RPMI8226 (cell line): ENCODE measurements around the gene COL23A1.
A peak's percentile ranks its signal among the peaks of the same experiment; 100 is the strongest.
"Not testable (repeated sequence)": the region's sequence is repeated elsewhere in the genome, so short reads cannot be mapped to it uniquely, and the experiment has no call there.

ENCODE experiments used
- DNase-seq: peaks from one replicate; pipeline ENCODE4 v3.0.0-alpha.2; 2015

The COL23A1 gene

GRCh38 chr5:178249191-178249989 lies 340.8 kb downstream of the COL23A1 start:
- DNase-seq = peak; percentile 59

DNA sequence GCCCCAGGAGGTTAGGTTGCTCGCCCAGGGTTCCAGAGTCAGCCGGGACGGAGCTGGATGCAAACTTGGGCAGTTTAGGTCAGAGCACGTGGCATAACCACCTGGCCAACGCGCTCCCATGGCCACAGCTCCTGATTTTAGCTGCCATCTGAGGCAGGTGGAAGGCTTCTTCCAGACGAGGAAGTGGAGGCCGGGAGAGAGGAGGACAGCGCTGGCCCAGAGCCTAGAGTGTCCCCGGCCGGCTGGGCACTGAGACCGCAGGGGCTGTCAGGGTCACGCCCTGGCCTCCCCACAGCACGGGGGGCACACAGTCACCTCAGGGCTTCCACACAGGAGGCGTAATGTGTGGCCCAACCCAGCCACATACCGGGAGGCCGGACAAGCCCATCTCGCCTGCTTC lies 341.4 kb downstream of the COL23A1 start:
- no peak for DNase-seq

DNA sequence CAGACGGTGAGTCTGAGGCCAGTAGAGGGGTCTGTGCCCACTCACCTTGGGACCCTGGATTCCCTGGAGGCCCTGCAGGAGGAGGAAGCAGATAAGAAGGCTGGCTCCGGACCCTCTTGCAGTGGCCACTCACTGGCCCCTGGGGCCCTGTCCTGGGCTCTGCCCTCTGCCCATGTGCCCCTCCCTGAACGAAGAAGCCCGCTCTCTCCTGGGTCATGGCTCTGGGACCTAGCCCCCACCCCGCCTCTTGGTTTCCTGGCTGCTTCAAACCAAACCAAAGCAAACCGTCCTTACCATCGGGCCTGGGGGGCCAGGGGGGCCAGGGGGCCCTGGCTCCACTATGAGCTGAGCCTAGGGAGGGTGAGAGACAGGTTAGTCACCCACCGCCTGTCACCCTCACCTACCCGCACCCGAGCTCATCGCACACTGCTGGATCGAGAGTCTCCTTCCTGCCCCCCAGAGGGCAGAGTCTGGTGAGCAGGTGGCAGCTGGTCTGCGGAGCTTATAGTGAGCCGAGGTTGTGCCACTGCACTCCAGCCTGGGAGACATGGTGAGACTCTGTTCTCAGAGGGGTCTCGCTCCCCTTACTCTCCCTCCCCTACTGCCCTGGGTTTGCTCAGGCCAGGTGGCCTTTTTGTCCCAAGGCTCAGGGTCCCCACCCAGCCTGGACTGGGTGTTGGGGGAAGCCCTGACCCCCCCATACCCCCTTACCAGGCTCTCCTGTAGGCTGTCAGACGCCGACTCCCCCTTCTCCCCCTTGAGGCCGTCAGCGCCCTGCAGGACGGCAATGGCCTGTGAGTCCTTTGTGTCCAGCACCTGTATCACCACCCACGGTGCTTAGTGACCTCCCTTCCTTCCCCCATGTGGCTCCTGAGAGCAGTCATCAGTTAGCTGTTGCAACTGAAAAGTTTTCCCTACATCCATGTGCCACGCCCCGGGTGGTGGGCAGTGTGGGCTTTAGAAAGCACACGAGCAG lies 342.4 kb downstream of the COL23A1 start:
- DNase-seq = no peak

DNA sequence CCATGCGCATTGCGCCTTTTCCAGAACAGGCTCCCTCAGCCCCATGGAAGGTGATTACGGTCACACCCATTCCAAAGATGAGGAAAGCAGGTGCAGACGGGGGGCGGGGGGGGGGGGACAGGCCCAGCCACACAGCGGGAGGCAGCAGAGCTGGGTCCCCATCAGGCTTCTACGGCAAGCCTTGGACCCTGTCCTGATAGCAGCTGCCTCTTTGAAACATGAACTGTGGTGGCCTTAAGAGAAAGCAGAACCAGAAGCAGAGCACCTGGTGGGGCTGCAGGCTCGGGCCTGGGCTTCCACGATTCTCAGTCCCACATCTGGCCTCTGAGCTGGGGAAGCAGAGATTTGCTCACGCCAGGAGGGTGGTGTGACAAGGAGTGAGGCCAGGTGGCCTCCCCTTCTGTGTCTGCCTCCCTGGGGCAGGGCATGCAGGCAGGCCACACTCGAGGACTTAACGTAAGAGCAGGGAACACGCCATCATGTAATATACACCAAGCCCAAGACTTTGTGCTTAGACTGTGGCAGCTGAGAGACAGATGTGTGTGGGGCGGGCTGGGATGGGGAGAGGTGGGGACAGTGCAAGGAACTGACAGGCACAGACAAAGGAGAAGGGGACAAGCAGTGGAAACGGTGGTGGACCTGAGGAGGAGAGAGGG lies 343.4 kb downstream of the COL23A1 start:
- DNase-seq = peak; percentile 61

- DNase-seq = no peak
Measured at GRCh38 chr5:178245389-178245788, 344.8 kb downstream of the COL23A1 start.

DNA sequence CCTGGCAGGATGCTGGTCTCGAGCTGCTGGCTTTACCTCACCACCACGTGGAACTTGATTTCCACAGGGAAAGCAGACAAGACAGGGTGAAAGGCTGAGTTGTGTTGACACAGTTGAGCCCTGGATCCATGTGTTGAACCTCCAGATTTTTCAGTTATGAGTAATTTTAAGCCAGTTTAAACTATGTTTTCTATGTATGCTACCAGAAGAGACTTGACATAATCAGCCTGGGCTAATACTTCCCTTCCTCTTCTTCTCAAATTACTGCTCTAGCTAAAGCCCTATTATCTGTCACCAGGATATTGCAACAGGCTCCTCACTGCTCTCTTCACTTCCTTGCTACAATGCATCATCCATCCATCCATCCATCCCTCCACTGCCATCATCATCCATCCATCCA lies 345.6 kb downstream of the COL23A1 start:
- no peak for DNase-seq

DNA sequence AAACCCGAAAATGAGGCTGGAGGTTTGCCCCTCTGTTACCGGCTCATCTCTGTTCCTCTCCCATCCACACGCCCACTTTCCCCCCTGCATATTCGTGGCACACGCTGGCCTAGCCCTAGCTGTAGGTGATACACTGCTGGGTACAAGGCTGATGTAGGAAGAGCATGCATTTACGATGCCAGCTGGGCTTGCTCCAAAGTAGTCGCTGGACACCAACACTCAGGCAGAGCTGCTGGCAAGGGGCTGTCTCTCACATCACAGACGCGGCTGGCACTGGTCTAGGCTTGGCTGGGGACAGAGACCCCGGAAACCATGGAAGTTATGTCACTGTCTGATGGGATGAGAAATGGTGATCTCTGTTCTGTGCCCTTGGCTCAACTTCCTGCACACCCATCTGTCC lies 347.8 kb downstream of the COL23A1 start:
- DNase-seq = no peak

- no peak for DNase-seq
Measured at GRCh38 chr5:178241688-178242231, 348.4 kb downstream of the COL23A1 start.

DNA sequence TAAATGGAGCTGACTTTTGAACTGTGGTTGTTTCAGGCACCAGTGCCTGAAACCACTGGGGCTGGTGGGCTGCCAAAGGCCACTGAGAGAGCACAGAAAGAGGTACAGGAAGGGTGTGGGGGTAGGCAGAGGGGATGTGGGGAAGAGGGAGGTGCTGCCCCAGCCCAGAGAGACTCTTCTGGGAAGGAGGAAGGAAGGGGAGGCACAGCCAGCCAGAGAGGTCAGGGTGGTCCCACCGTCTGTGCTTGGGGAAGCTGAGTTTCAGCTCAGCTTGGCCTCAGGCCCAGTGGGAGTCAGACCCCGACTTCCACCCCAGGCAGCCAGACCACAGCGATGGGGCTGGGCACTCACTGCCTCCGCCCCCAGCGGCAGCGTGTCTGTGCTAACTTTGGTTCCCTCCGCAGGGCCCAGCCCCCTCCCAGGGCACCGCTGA lies 348.9 kb downstream of the COL23A1 start:
- no peak for DNase-seq

GRCh38 chr5:178240766-178241165 lies 349.4 kb downstream of the COL23A1 start:
- no peak for DNase-seq

DNA sequence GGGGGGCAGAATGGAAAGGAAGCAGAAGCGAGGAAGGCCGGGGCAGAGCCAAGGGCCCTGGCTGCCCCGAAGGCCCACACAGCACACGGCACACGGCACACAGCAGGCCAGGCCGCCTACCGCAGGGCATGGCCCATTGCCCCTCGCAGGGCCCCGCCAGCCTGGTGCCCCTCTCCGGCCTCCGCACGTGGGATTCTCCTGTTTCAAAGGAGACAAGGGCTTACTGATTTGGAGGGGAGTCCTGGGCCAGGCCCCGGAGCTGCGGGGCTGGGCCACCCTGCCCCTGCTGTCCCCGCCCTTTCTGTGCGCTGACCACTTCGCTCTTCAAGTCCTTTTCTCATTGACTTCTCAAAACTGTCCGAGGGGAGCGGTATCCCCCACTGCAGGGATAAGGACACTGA lies 349.9 kb downstream of the COL23A1 start:
- no peak for DNase-seq

GRCh38 chr5:178239626-178240301 lies 350.4 kb downstream of the COL23A1 start:
- DNase-seq = not testable (repeated sequence)

GRCh38 chr5:178238711-178239592 lies 351.2 kb downstream of the COL23A1 start:
- no peak for DNase-seq

DNA sequence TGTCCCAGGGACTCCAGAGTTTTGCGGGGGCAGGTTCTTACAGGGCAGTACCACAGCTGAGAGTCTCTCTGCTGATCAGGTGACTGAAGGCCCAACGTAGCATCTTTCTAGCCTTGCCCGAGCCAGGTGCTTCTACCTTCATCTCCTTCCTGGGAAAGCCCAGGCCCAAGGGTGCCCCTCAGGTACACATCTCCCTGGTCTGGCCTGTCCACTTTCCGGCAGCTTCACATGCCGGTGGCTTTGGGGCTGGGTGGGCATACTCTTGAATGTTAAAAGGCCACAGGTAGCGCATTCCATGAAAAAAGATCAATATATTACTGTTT lies 351.9 kb downstream of the COL23A1 start:
- DNase-seq = no peak

DNA sequence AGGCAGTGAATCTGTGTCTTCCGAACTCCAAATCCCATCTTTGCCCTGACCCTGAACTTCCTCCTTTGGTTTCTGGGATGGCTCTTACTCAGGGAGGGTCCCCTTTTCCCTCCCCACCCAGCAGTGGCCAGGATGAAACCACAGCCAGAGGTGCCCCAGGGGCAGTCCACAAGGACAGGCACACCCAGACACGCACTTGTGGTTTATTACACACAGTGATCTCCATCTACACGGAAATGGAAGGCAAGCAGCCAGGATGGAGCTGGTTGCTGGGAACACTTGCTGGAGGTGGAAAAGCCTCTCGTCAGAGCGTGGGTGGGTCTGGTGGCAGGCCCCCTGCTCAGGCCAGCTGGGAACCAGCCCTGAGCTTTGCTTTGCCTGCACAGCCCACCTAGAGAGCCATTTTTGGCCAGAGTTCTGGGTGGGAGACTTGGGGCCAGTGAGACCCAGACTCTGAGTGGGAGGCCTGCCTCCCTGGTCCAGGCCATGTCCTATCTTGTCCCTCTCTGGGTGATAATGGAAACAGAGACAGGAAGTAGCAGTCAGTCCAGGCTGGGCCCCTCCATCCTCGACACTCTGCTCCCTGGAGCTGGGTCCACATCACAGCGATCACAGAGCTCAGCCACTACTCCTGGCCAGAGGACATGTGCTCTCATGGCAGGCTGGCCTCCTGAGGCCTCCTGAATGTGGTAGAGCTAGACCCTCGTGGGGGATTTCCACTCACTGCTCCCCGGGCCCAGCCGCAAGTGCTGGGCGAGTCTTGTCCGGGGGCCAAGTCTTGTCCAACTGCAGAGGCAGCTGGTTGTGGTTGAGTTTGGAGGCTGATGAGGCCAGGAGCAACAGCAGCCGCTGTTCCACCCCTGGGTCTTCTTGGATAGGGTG lies 352.5 kb downstream of the COL23A1 start:
- no peak for DNase-seq

DNA sequence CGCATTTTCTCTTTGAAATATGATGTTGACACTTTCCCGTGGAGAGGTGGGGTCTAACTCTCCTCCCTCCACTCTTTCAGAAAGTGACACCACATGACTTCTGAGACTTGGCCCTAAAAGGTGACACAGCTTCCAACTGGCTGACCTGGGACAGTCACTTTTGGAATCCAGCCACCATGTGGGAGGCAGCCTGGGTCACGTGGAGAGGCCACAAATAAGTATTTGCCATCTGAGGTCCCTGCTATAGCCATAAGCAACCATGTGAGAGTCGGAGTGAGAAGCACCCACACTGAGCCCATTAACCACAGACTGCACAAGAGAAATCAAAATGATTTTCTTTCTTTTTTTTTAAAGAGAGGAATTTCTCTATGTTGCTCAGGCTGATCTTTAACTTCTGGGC lies 353.5 kb downstream of the COL23A1 start:
- peak; percentile 85 for DNase-seq

DNA sequence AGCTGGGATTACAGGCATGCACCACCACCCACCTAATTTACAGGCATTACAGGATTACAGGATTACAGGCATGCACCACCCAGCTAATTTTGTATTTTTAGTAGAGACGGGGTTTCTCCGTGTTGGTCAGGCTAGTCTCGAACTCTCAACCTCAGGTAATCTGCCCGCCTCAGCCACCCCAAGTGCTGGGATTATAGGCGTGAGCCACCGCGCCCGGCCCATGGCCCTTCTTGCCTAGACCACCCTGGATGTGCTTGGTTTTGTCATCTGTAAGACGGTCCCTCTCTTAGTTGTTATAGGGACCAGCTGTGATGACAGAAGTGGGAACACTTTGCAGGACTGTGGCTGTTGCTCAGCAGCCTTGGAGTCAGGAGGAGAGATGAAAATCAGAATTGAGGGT lies 354.1 kb downstream of the COL23A1 start:
- DNase-seq = no peak

DNA sequence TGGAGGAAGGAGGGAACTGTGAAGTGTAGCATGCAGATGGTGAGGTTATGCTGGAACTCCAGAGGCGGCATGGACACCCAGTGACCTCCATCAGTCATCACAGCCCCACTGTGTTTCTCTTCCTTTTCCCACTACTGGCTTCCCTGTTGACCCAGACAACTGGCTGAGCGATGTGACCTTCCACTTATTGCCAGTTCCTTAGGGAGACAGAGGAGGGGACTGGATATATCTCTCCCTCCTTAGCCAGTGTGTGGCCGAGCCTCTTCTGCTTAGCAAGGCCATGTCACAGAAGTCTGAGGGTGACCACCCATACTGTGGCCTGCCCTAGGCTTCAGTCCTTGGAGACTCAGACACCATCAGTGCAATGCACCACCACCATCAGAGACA lies 354.6 kb downstream of the COL23A1 start:
- DNase-seq = no peak

DNA sequence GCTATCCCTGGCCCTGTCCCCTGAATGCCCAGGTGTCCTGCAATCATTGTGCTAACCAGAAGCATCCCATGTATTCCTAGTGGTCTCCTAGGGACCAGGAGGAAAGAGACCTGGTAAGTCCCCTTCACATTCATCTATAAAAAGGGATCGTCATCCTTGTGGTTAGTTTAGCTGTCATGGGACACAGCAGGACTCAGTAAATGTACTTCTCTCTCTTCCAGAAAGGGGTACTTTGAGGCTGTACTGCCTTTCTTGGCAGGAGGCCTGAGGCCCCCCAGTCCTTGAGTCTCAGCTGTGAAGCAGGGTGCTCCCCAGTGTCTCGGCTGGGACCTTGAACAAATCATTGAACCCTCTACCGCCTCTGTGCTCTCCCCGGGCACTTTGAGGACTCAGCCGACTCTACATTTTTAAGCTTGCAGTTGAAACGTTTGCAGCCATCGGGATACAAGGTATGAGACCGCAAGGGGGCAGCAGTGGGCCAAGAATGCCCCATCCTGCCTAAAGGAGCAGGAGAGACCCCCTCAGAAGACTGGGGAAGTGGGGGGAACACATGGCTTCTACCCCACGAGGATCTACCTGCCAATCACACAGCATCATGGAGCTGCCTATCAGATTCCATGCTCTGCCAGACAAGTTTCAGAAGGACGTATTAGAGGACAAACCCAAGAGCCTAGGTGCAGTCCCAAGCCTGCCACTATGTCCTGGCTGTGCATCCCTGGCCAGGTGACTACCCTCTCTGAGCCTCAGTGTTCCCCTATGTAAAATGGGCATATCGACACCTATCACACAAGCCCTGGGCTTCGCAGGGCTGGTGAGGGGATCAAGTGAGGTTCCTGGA lies 355.2 kb downstream of the COL23A1 start:
- peak; percentile 77 for DNase-seq
